HG03066 (cell line): ENCODE results near the gene DBF4.
"Not testable (repeated sequence)": the region's sequence is repeated elsewhere in the genome, so short reads cannot be mapped to it uniquely, and the experiment has no call there.

ENCODE experiments used
- ATAC-seq: cut with Tn5 transposase; IDR thresholded peaks from one replicate; pipeline ENCODE4 v1.9.1; 2021; ENCODE audit warnings: low read depth; ENCODE audit not compliant: unreplicated experiment

DBF4 gene

GRCh38 chr7:87945926-87946325 lies 69.6 kb downstream of the DBF4 start:
- ATAC-seq = not testable (repeated sequence)

GRCh38 chr7:87948371-87948770 lies 72.1 kb downstream of the DBF4 start:
- no peak for ATAC-seq
